Stimulated activated CD8-positive, alpha-beta memory T cell treated with anti-CD3 and anti-CD28 coated beads, Interleukin-7, amount 100 ng/mL, for 48 hours (primary cell): ENCODE data around the gene NCKAP1.

Experiments used
- DNase-seq, 2 donors: peaks; one replicate each; pipeline ENCODE4 v3.0.0-alpha.2; 2020; ENCODE audit warnings: low read depth in 1 of 2; ENCODE audit errors: extremely low read depth in 1 of 2

NCKAP1 gene

DNA sequence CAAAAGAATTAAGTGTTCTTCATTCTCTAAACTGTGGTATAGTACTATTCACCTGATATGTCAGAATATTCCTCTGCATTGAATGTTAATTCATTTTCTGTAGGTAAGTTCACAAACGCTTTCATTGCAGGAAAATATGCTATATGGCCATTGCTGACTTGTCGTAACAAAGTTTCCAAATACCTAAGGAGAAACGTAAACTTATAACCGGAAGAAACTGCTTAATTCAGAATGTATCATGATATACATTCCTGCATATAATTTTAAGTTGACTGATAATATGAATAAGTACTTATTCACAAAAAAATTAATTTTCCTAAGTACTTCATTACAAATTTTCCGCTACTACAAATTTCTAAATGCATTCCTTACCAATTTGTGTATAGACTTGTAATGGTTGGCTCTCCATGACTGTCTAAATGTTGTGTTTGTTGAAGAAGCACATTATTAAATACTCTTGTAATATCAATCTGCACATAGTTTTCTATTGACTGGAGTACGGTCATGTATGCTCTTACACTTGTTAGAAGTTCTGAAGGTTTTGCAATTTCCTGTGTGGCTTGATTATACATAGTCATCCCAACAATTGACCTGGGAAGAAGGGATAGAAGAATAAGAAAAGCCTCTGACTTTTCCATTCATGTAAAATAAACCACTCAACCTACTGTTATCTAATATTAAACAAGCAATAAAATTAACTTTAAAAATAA lies 85.4 kb downstream of the NCKAP1 start:
- DNase-seq = no peak

DNA sequence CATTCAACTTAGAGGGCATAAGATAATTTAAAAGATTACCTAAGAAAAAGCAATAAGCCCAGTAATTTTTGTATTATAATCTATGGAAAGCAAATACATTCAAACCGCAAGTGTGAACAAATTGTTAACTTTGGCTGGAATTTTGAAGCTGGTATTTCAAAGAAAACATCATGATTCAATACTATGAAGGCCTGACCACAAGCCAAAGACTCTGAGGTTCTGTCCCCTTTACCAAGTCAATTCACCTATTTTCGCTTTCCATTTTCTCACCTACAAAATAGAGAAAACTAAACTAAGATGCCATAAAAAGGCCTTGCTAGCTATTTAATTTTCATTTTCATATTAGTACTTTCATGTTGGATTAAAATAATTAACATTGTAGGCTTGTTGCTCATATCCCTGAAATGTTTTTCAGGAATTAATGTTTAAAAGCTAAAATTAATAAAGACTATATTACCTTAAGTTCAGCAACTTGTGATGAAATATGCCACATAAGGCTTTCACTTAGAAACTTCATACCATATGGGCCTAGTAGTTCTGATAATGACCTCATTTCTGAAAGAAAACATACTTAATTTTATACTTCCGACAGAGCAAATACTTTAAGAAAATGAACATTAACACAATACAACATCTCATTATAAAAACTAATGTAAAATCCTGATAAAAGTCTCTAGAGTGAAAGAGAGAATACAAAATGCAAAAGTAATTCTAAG lies 86.2 kb downstream of the NCKAP1 start:
- no peak for DNase-seq

DNA sequence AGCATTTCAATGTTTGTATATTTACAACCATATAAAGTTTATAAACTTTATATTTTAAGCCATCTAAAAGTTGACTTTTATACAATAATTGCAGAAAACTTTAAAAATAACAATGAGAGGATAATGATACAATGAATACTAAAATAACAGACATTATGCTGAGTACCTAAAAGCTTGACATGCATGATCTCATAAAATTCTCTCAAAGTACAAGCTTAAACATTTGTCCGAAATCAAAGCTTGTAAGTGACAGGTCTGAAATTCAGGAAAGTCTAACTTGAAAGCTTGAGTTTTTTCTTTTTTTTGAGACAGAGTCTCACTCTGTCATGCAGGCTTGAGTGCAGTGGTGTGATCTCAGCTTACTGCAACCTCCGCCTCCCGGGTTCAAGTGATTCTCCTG lies 87.7 kb downstream of the NCKAP1 start:
- DNase-seq = no peak

DNA sequence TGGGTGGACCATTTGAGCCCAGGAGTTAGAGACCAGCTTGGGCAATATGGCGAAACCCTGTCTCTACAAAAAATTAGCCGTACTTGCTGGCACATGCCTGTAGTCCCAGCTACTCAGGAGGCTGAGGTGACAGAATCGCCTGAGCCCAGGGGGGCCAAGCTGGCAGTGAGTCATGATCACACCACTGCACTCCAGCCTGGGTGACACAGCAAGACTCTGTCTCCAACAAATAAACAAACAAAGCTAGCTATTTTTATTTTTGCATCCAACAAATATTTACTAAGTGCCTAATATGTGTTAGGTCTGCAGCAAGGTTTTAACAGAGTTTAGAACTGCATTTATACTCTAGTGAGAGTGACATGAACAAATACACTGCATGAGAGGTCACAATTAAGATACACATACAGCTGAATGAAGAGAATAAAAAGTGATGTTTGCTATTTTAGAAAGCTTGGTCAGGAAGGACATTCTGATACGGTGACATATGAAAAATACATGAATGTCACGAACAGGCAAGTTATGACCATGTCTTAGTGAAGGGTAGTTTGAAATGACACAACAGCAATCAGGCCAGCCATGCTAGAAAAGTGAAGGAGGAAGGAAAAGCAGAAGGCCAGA lies 88.6 kb downstream of the NCKAP1 start:
- peak in 1 of 2 donors; percentile 6 for DNase-seq

DNA sequence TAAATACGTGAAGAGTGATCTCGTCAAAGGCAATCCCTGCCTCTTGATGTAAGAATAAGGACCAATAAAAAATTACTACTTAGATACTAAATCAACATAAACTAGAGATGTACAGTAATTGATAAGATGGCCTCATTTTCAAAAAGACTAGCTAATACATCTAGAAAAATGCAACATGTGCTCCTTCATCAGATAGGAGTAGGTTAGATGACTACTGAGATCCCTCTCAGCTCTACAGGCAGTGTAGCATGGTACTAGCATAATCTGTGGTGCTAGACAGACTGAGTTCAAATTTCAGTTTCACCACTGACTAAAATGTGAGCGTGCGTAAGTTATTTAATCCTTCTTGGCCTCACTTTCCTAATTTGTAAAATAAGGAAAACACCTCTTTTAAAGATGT lies 89.2 kb downstream of the NCKAP1 start:
- DNase-seq = no peak

DNA sequence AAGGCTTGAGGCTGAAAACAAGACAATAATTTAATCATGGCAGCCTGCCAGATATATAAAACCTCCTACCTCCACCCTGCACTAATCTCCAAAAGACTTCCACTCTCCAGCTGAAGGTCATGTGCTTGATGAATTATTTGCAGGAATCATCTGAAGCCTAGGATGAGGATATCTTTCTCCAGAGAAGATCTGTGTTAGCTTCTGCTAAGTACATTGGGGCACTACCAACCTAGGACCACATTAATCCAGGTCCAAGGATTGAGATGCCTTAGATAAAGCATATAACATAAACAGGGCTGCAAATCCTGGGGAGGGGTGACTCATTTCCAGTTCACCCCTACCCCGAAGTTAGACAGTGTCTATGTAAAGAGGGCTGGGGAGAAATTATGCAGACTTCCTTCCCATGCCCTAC lies 91.3 kb downstream of the NCKAP1 start:
- DNase-seq = no peak

DNA sequence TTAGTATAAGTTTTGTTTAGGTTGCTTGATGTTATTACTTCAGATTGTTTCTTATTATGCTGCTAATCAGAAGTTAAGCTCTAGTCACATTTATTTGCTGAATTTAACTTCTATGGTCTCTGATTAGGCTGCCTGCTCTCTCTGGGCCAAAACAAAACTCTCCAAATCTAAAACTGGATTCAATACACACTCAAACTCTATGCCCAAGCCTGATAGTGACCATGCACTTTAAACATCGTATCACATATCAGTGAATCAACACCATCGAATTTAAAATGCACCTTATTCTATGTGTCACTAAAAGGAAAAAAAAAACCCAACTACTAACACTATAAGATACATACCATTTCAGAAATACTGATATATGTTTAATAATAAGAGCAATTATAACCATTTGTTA lies 94.9 kb downstream of the NCKAP1 start:
- DNase-seq = no peak

DNA sequence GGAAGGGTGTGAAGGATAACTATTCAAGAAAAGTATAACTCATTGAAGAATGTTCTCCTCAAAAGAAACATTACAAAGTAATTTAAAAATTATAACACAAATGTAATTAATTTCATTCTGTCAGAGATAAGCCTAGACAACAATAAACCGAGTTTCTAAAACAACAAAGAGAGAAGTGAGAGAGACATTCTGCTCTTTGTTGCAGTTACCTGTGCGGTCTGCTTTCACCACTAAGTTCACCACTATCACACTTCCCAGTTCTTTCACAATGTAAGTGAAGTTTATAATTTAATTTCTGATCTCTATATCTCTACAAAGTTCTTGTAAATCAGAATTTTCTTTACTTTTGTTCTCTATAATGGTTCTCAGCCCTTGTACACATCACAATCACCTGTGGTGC lies 95.5 kb downstream of the NCKAP1 start:
- no peak for DNase-seq

DNA sequence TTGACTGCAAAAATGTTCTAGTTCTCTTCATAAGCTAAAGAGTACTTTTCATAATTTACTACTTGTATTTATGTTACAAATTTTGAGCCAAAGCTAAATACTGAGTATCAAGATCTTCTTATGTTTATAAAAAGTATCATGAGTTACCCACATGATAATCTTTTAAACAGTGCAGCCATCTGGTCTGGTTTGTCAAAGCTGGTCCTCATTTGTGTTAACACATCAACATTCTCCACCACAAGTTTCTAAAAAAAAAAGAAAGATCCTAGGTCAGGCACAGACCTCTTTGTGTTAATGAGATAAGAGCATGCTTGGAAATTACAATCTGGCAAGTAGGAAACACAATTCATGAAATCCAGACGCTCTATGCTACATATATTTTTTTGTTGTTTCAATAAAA lies 96.3 kb downstream of the NCKAP1 start:
- no peak for DNase-seq

DNA sequence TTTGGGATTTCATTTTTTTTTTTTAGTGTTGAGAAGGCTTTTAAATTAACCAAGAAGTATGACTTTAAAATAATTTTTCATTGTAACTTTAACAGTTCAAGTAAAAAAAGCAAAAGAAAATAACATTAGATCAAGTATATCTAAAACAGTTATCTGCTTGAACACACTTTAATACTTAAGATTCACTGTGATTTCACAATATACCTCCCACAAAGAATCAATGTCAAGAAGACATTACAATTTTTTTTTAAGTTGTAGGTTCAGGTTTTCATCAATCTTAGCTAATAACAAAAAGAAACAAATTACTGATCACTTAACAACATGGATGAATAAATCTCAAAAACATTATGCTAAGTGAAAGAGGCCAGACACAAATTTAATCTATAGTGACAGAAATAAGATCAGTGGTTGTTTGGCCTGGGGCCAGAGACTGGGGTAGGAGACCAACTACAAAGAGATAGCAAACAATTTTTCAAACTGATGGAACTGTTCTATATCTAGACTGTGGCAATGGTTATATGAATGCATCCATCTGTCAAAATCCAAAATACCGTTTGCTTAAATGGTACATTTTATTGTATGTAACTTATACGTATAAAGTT lies 97.0 kb downstream of the NCKAP1 start:
- DNase-seq = no peak

DNA sequence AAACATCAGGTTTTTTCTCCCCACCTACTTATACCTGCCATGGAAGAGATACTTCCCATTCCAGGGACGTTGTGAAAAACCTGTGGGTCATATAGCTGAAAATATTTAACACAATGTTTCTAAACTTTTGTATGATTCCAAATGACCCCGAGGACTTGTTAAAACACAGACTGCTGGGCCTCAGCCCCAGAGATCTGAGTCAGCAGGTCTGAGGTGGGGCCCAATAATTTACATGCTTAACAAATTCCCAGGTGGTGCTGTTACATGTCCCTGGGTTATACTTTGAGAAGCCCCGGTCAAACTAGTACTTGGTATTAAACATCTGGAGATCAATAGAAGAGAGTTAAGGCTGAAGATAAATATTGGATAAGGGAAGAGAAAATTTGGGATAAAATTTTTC lies 100.4 kb downstream of the NCKAP1 start:
- no peak for DNase-seq

DNA sequence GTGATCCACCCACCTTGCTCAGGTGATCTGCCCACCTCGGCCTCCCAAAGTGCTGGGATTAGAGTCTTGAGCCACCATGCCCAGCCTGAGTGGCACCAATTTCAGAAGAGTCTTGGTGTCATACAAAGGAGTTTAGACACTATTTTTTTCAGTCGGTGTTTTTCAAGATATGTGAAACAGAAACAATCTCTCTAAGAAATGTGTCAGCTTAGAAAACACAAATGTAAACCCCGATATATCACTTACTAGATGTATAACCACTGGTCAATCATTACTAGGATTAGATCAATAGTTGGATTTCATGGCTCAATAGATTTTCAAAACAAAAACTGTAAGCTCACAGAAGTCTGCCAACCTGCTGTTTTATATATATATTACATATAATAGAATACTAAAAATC lies 104.6 kb downstream of the NCKAP1 start:
- DNase-seq = no peak

DNA sequence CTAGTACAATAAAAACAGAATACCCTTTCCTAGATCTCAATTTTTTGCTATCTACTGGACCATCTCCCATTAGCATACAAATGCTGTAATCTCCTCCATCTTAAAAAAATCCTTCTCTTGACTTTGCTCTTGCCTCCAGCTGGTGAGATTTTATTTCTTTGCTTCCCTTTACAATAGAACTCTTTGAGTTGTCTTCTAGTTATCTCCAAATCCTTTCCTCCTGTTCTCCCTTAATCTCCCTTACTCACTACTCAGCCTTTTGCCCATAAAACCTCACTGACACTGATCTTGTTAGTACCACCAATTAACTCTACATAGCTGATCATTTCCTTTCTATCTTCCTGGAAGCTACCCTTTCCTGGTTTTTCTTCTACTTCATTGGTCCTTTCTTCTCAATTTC lies 108.3 kb downstream of the NCKAP1 start:
- no peak for DNase-seq

DNA sequence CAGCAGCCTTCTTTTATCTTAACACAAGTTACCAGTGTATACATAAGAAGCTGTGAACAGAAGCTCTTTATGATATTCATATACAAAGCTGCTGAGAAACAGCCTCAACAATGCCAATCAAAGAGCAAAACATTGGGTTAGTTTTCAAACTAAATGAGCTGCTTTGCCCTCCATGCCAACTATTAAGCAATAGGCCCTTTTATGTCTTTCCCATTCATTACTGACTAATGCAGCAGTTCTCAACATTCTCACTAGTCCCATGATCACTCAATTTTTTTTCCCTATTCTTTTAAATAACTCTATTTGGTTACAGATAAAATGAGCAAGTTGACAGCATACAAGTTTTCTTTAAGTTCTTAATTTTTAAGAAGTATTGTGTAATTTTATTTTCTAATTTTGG lies 114.0 kb downstream of the NCKAP1 start:
- no peak for DNase-seq

DNA sequence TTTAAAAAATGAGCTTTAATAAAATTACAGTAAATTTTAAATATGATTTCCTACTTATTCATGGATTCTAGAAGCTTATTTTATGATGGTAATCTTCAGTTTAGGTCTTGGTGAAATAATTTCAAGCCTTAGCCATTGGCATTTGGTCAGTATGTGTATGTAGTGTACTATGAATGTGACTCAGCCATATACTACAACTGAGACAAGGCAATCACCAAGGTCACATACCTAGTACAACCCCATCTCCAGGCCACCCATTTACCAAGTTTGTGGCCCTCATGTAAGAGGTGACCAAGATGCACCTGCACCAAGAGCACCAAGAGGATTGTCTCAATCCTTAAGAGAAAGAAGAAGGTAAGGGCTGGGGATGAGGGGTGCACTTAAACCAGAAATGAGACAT lies 117.0 kb downstream of the NCKAP1 start:
- no peak for DNase-seq

DNA sequence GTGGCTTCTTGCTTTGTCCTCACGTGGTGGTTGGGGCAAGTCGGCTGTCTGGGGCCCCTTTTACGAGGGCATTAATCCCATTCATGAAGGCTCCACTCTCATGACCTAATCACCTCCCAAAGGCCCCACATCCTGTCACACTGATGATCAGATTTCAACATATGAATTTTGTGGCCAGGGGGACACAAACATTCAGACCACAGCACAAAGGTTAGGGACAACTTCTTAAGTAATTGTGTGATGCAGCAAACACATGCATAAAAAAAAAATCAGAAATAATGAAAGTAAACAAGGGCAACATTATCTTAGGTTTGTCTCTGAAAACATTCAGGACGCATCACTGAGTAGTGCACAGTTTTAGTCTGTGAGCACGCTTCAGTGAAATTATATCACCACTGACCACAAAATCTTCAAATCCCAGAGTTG lies 117.6 kb downstream of the NCKAP1 start:
- no peak for DNase-seq

DNA sequence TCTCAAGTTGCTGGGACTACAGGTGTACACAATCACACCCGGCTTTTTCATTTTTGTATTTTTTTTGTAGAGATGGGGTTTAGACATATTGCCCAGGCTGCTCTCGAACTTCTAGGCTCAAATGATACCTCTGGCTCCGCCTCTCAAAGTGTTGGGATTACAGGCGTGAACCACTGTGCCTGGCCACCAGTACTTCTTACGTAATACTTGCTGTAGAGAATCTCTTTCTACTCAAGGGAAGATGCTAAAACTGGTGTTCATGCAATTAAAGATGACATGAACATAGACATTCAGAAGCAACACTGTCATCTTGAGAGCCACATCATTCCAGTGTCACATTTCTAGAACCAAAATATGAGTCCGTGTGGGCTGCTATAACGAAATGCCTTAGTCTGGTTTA lies 118.2 kb downstream of the NCKAP1 start:
- DNase-seq = no peak

DNA sequence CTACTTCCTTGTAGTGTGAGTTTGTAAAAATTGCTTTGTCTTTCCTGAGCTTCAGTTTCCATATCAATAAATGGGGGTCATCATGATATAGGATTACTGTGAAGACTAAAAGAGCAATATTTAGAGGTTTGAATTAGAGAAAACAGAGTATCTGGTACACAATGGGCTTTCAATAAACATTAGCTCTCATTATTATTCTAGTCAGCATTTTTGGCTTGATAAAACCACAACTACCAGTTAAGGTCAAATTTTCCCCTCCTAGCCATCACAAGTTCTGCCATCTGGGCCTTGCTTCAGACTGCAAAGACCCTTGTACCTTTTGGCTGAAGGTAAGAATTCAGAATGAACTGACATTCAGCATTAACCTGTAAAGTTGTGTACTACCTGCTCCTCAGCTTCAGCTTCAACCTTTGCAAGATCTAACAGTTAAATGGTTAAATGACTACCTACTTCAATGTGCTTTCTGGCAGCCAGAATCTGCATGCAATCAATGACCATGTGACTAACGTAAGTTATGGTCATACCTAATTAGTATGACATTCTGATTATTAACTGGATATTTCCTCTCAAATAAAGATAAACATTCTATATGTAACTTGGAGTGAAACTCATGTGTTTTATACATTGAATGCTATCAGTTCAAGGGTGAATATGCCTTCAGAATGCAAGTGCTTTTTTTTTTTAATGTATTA lies 119.2 kb downstream of the NCKAP1 start:
- DNase-seq = no peak

DNA sequence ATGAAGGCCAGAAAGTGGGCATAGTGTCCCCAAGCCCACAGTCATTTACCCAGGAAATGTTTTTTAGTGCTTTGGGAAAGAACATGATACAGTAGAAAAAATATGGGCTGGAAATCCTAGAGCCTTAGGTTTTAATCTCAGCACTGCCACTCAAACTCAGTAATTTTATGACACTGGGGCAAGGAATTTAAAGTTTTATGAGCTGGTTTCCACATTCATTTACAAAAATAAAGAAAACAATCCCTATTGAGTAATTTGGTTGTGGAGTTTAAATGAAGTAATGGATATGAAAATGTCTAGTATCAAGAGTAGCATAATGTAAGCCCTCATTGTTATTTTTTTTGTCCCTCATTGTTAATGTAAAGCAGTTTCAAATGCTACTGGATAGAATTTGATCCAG lies 120.3 kb downstream of the NCKAP1 start:
- no peak for DNase-seq

DNA sequence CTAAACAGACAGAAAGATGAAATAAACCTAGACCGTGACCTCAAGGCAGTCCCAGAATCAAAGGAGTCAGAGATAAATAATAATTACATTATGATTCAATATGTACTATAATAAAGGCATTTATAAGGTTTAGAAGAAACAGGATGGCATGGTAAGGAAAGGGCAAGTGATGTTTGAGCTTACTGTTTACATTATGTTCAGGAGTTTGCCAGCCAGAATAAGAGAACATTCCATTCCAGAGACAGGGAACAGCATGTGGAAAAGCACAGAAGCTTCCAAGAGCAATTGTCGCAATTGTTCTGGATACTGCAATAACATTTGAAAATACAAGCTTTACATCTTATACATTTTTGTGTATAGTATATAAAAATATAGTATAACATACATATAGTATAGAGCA lies 121.8 kb downstream of the NCKAP1 start:
- no peak for DNase-seq
